HAP-1 (cell line): ENCODE data around the gene CNTNAP2.

Source experiments
- DNase-seq, 2 experiments: peaks; one replicate each; pipeline ENCODE4 v3.0.0-alpha.2; 2016 to 2020; ENCODE audit warnings: low spot score in 2 of 2
- H3K27me3 ChIP-seq: fragments of 250-450 bp; sonication (Bioruptor Pico); 2 replicates; pipeline ENCODE4 v1.5.1; 2020; ENCODE audit warnings: low read depth, mild to moderate bottlenecking, moderate library complexity
- H3K36me3 ChIP-seq: fragments of 250-450 bp; sonication (Bioruptor Pico); replicated peaks from 2 replicates; pipeline ENCODE4 v1.5.1; 2020; ENCODE audit warnings: mild to moderate bottlenecking
- H3K4me1 ChIP-seq: fragments of 250-450 bp; sonication (Bioruptor Pico); 2 replicates; pipeline ENCODE4 v1.5.1; 2020; ENCODE audit warnings: mild to moderate bottlenecking
- H3K4me3 ChIP-seq: fragments of 250-450 bp; sonication (Bioruptor Pico); 2 replicates; pipeline ENCODE4 v1.5.1; 2020; ENCODE audit warnings: mild to moderate bottlenecking, moderate library complexity
- H3K9me3 ChIP-seq: fragments of 250-450 bp; sonication (Bioruptor Pico); 2 replicates; pipeline ENCODE4 v1.5.1; 2020; ENCODE audit warnings: mild to moderate bottlenecking, moderate library complexity
- in situ Hi-C: fragments of 300-500 bp; cut with MboI; formaldehyde crosslinking; loops from 3 replicates; pipeline ENCODE4 v1.14.3; 2020; ENCODE audit warnings: low sequenced_read_pairs, inconsistent platforms, mixed read lengths

CNTNAP2 gene

DNA sequence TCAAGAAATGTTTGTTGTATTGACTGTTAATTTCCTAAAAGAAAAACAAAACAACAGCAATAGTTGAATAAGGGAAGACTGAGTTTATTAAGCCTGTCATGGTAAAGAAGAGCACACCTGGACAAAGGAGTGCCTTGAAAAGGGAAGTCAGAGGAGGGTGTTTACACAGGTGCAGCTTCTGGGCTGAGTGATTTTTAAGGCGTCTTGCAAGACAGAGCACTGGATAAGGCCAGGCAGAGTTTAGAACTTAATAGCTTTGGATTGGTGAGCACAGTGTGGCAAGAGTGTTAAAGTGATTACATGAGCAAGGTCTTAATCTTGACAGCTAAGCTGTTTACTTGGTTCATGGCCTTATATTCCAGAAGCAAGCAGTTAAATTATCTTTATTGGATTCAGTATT, 423.2 kb downstream of the CNTNAP2 start:
- no peak for DNase-seq
- Histone ChIP-seq H3K4me3 (no peak overlapping the region), H3K27me3 (no peaks in the 10 kb centered on the region), H3K9me3 (no peaks in the 10 kb centered on the region; the same call in 1 of the 2 replicates), H3K4me1 (no peaks in the 10 kb centered on the region), H3K36me3 (no peaks in the 10 kb centered on the region)
- in situ Hi-C loops = no loop called here

DNA sequence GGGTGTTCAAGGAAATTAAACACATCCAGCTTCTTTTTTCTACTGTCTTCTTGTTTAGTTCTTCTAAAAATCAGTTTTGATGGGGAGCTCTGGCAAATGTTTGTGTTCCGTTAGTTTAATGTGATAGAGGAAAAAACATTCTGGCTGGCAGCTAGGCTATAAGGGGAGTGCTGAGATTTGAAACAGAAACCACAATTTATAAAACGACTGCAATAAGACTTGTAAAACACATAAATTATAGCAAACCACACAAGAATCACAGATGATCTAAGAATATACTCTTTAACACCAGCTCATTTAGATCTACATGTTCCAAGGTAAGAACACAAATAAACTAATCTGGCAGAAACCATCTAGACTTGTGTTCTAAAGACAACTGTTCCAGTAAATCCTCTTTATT, 425.5 kb downstream of the CNTNAP2 start:
- no peaks in the 10 kb centered on the region; the same call in 1 of the 2 replicates for H3K9me3 ChIP-seq
- H3K36me3 ChIP-seq = no peaks in the 10 kb centered on the region
- no peak for DNase-seq
- no peaks in the 10 kb centered on the region for H3K27me3 ChIP-seq
- in situ Hi-C loops = no loop called here
- H3K4me3 ChIP-seq = no peak overlapping the region
- no peaks in the 10 kb centered on the region for H3K4me1 ChIP-seq

GRCh38 chr7:146544748-146545147, 428.1 kb downstream of the CNTNAP2 start:
- no peaks in the 10 kb centered on the region; the same call in 1 of the 2 replicates for H3K9me3 ChIP-seq
- H3K36me3 ChIP-seq = no peaks in the 10 kb centered on the region
- H3K27me3 ChIP-seq = no peaks in the 10 kb centered on the region
- DNase-seq = no peak
- H3K4me3 ChIP-seq = no peak overlapping the region
- H3K4me1 ChIP-seq = no peaks in the 10 kb centered on the region
- in situ Hi-C loops = no loop called here

GRCh38 chr7:146548816-146549215, 432.2 kb downstream of the CNTNAP2 start:
- Histone ChIP-seq H3K4me3 (no peak overlapping the region), H3K4me1 (no peaks in the 10 kb centered on the region), H3K27me3 (no peaks in the 10 kb centered on the region), H3K9me3 (no peaks in the 10 kb centered on the region), H3K36me3 (no peaks in the 10 kb centered on the region)
- no peak for DNase-seq
- in situ Hi-C loops = no loop called here

DNA sequence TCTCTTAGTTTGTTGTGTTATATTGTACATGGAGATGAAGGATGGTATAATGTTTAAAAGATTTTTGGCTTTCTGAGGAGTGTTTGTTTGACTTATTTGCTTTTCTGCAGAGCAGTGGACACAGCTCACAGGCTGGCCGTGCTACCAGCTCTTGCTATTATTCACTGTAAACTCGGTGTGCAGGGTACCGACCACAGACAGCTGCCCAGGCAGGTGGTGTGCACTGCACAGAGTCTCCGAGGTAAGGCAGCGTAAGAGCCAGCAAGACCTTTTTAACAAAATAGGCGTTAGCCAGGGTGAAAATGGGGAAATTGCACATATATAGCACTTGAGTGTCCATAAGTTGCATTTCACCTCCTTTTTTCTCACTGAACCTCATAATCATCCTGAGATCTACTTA, 438.0 kb downstream of the CNTNAP2 start:
- DNase-seq = no peak
- H3K9me3 ChIP-seq = no peaks in the 10 kb centered on the region

DNA sequence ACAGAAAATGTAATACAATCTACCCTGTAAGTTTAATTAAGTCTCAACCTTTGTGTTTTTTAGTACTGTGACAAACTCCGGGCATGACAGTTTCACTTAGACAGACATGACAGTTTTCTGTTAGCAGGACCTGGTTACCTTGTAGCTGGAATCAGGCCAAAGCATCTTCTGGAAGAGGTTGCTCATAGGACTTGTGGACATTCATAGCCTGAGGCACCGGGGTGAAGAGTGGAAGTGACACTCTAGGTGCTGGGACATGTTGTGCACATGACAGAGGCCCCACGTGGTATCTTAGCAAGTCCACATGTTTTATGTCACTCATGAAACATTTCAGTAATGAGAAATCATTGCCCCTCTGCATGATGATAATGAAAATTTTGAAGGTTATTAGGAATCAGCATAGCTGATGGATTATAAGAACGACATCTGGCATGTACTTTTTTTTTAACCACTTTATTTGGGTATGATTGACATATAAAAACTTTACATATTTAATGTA, 441.4 kb downstream of the CNTNAP2 start:
- no peaks in the 10 kb centered on the region for H3K9me3 ChIP-seq
- in situ Hi-C loops = no loop called here
- H3K4me3 ChIP-seq = no peak overlapping the region
- DNase-seq = no peak
- H3K36me3 ChIP-seq = no peaks in the 10 kb centered on the region
- no peaks in the 10 kb centered on the region for H3K4me1 ChIP-seq
- H3K27me3 ChIP-seq = no peaks in the 10 kb centered on the region

More for the DNA sequence above, 438.0 kb downstream of the CNTNAP2 start:
- H3K27me3 ChIP-seq = no peaks in the 10 kb centered on the region
- no peak overlapping the region for H3K4me3 ChIP-seq
- no peaks in the 10 kb centered on the region for H3K4me1 ChIP-seq
- H3K36me3 ChIP-seq = no peaks in the 10 kb centered on the region
- in situ Hi-C loops = no loop called here

GRCh38 chr7:146565872-146566271, 449.3 kb downstream of the CNTNAP2 start:
- H3K27me3 ChIP-seq = no peaks in the 10 kb centered on the region
- no peaks in the 10 kb centered on the region for H3K9me3 ChIP-seq
- H3K4me3 ChIP-seq = no peak overlapping the region
- no peak for DNase-seq
- H3K4me1 ChIP-seq = no peaks in the 10 kb centered on the region
- in situ Hi-C loops = no loop called here
- no peaks in the 10 kb centered on the region for H3K36me3 ChIP-seq

DNA sequence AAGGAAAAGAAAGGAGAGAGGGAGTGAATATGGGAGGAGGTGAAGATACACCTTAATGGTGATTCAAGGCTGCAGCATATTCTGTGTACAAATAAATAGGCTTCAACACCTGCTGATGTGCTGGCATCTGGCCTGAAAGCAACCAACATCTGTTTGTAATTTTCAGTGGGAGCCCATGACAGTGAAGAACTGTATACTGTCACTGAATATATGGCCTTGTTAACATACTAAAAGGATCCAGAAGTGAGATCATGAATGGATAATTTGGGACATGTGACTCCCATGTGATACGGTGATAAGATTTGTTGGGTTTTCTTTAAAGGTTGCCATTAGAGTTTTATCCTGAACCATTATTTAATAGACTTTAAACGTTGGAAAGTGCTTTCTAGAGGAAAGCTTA, 459.3 kb downstream of the CNTNAP2 start:
- Histone ChIP-seq H3K9me3 (no peaks in the 10 kb centered on the region), H3K4me3 (no peak overlapping the region), H3K36me3 (no peaks in the 10 kb centered on the region), H3K4me1 (no peaks in the 10 kb centered on the region), H3K27me3 (no peaks in the 10 kb centered on the region)
- no peak for DNase-seq
- in situ Hi-C loops = no loop called here

GRCh38 chr7:146591976-146592375, 475.4 kb downstream of the CNTNAP2 start:
- H3K27me3 ChIP-seq = no peaks in the 10 kb centered on the region
- H3K4me1 ChIP-seq = no peaks in the 10 kb centered on the region
- H3K4me3 ChIP-seq = no peak overlapping the region
- in situ Hi-C loops = no loop called here
- H3K36me3 ChIP-seq = no peaks in the 10 kb centered on the region
- no peak for DNase-seq
- no peaks in the 10 kb centered on the region for H3K9me3 ChIP-seq

GRCh38 chr7:146606628-146607027, 490.0 kb downstream of the CNTNAP2 start:
- no peak overlapping the region for H3K4me3 ChIP-seq
- in situ Hi-C loops = no loop called here
- no peak for DNase-seq
- H3K9me3 ChIP-seq = no peaks in the 10 kb centered on the region
- no peaks in the 10 kb centered on the region for H3K4me1 ChIP-seq
- H3K36me3 ChIP-seq = no peaks in the 10 kb centered on the region
- H3K27me3 ChIP-seq = no peaks in the 10 kb centered on the region

DNA sequence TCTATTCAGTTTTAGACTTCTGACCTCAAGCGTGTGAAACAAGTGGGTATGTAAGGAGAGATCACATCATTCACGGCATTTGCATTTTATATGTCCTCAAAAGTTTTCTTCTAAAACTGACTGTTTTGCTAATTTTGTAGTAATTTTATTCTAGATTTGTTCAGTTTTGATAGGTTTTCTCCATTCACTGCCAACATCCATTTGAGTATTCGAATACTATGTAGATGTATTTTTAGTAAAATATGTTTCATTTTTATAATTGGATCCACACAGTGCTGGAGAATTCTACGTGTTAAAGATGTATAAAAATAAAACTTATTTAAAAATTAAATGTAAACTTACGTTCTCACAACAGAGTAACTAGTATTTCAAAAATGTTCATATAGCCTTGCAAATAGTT, 503.0 kb downstream of the CNTNAP2 start:
- H3K4me1 ChIP-seq = no peaks in the 10 kb centered on the region
- no peak for DNase-seq
- H3K36me3 ChIP-seq = no peaks in the 10 kb centered on the region
- in situ Hi-C loops = no loop called here
- no peaks in the 10 kb centered on the region for H3K9me3 ChIP-seq
- no peaks in the 10 kb centered on the region for H3K27me3 ChIP-seq
- no peak overlapping the region for H3K4me3 ChIP-seq

DNA sequence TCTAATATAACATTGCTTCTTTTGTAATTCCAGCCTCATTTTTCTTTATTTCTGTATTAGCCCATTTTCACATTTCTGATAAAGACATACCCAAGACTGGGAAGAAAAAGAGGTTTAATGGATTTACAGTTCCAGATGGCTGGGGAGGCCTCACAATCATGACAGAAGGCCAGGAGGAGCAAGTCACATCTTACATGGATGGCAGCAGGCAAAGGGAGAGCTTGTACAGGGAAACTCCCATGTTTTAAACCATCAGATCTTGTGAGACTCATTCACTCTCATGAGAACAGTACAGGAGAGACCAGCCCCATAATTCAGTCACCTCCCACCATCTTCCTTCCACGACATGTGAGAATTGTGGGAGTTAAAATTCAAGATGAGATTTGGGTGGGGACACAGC, 510.3 kb downstream of the CNTNAP2 start:
- Histone ChIP-seq H3K36me3 (no peaks in the 10 kb centered on the region), H3K4me3 (no peak overlapping the region), H3K4me1 (no peaks in the 10 kb centered on the region), H3K27me3 (no peaks in the 10 kb centered on the region), H3K9me3 (no peaks in the 10 kb centered on the region)
- in situ Hi-C loops = no loop called here
- DNase-seq = no peak

GRCh38 chr7:146635205-146636032, 518.8 kb downstream of the CNTNAP2 start:
- Histone ChIP-seq H3K27me3 (no peaks in the 10 kb centered on the region), H3K36me3 (no peaks in the 10 kb centered on the region), H3K9me3 (no peaks in the 10 kb centered on the region), H3K4me1 (no peaks in the 10 kb centered on the region), H3K4me3 (no peak overlapping the region)
- in situ Hi-C loops = no loop called here
- DNase-seq = no peak

DNA sequence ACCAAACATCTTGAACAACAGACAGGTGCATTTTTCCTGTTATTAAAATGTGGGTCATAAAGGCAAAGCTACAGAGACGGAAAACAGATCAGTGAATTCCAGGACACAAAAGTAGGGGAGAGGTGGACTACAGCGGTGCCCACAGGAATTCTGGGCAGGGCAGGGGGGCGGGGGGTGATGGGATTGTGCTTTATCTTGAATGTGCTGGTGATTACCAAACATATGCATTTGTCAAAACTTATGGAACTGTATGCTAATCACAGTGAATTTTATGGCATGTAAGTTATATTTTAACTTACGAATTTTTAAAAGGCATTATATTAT, 519.4 kb downstream of the CNTNAP2 start:
- no peaks in the 10 kb centered on the region for H3K27me3 ChIP-seq
- H3K36me3 ChIP-seq = no peaks in the 10 kb centered on the region
- no peak overlapping the region for H3K4me3 ChIP-seq
- no peaks in the 10 kb centered on the region for H3K4me1 ChIP-seq
- no peaks in the 10 kb centered on the region for H3K9me3 ChIP-seq
- DNase-seq = no peak
- in situ Hi-C loops = no loop called here

DNA sequence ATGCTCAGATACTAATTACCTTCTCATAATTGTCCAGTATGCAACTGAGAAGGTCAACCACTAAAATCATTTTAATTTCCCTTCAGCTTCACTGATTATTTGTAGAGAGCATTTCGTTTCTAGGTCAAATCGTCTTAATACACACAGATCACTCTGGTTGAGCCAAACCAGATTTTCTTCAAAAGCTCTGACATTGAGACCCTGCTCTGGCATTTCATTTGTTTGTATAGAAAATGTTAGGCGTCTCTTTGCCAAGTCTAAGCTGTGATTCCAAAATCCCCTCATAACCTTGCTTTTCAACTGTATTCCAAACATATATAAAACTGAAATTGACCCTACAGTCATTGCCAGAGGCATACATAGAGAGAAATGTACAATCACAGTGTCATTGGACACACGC, 520.0 kb downstream of the CNTNAP2 start:
- in situ Hi-C loops = no loop called here
- DNase-seq = no peak
- Histone ChIP-seq H3K27me3 (no peaks in the 10 kb centered on the region), H3K4me3 (no peak overlapping the region), H3K9me3 (no peaks in the 10 kb centered on the region), H3K4me1 (no peaks in the 10 kb centered on the region), H3K36me3 (no peaks in the 10 kb centered on the region)
